GM23338 (cell line): ENCODE measurements around the gene CRACR2A. TPM values are rescaled to one million over a fixed set of nuclear protein-coding genes. Genes with fewer than 3 reads are reported as not detected.

Experiments used
- ATAC-seq: fragments of 200-7000 bp; cut with Tn5 transposase; 3 replicates; pipeline ENCODE4 v1.9.1; 2020
- DNase-seq: peaks from one replicate; pipeline ENCODE4 v3.0.0-alpha.2; 2015; ENCODE audit warnings: low spot score
- H2AFZ ChIP-seq: fragments of 200-600 bp; sonication (generic); 2 replicates; pipeline ENCODE4 v1.8.0; 2016; ENCODE audit warnings: antibody characterized with exemption, mild to moderate bottlenecking, moderate library complexity
- H3F3A ChIP-seq: fragments of 200-600 bp; sonication (generic); replicated peaks from 2 replicates; pipeline ENCODE4 v1.8.0; 2017; ENCODE audit warnings: antibody characterized with exemption, mixed run types, low read depth
- H3K27ac ChIP-seq: fragments of 200-600 bp; sonication (generic); 2 replicates; pipeline ENCODE4 v1.6.1; 2016; ENCODE audit warnings: low read depth
- H3K27me3 ChIP-seq: fragments of 200-600 bp; sonication (generic); 2 replicates; pipeline ENCODE4 v1.8.0; 2016; ENCODE audit warnings: mild to moderate bottlenecking, mixed run types, moderate library complexity; ENCODE audit not compliant: insufficient read depth
- H3K36me3 ChIP-seq: fragments of 200-600 bp; sonication (generic); 2 replicates; pipeline ENCODE4 v1.8.0; 2016; ENCODE audit warnings: mild to moderate bottlenecking; ENCODE audit not compliant: insufficient read depth
- H3K4me1 ChIP-seq: fragments of 200-600 bp; sonication (generic); 2 replicates; pipeline ENCODE4 v1.8.0; 2016; ENCODE audit warnings: mild to moderate bottlenecking, moderate library complexity; ENCODE audit not compliant: insufficient read depth
- H3K4me2 ChIP-seq: fragments of 200-600 bp; sonication (generic); 2 replicates; pipeline ENCODE4 v1.7.1; 2017; ENCODE audit warnings: mixed run types
- H3K4me3 ChIP-seq: fragments of 200-600 bp; sonication (generic); 2 replicates; pipeline ENCODE4 v1.6.1; 2016; ENCODE audit warnings: mixed run types
- H3K79me2 ChIP-seq: fragments of 200-600 bp; sonication (generic); replicated peaks from 2 replicates; pipeline ENCODE4 v1.8.0; 2017; ENCODE audit warnings: mild to moderate bottlenecking; ENCODE audit not compliant: insufficient read depth
- H3K9me2 ChIP-seq: fragments of 200-600 bp; sonication (generic); 2 replicates; pipeline ENCODE4 v1.8.0; 2017; ENCODE audit not compliant: insufficient read depth
- H4K20me1 ChIP-seq: fragments of 200-600 bp; sonication (generic); replicated peaks from 2 replicates; pipeline ENCODE4 v1.8.0; 2017; ENCODE audit warnings: mild to moderate bottlenecking; ENCODE audit not compliant: insufficient read depth
- H3K27ac Mint-ChIP-seq: 2 replicates; pipeline ENCODE4 v1.8.0; 2020; ENCODE audit warnings: inconsistent platforms, mild to moderate bottlenecking, moderate library complexity, mixed read lengths
- H3K27me3 Mint-ChIP-seq: 3 replicates; pipeline ENCODE4 v1.8.0; 2022; ENCODE audit warnings: low read depth, mild to moderate bottlenecking, moderate library complexity, mixed read lengths, inconsistent platforms; ENCODE audit not compliant: insufficient read depth, poor library complexity
- H3K36me3 Mint-ChIP-seq: 3 replicates; pipeline ENCODE4 v1.8.0; 2021; ENCODE audit warnings: low read depth, mild to moderate bottlenecking, inconsistent platforms, moderate library complexity, mixed read lengths
- H3K4me1 Mint-ChIP-seq: 3 replicates; pipeline ENCODE4 v1.8.0; 2020; ENCODE audit warnings: mild to moderate bottlenecking, inconsistent platforms, mixed read lengths
- H3K4me3 Mint-ChIP-seq: 3 replicates; pipeline ENCODE4 v1.8.0; 2021; ENCODE audit warnings: moderate library complexity, mild to moderate bottlenecking, inconsistent platforms, mixed read lengths
- H3K9me3 Mint-ChIP-seq: 3 replicates; pipeline ENCODE4 v1.8.0; 2020; ENCODE audit warnings: moderate library complexity, mild to moderate bottlenecking, inconsistent platforms, mixed read lengths
- CTCF ChIP-seq, 2 experiments: fragments of 200-600 bp in 1 of 2; sonication (generic) in 1 of 2; conservative IDR thresholded peaks; 2 replicates each; pipeline versions ENCODE4 v1.5.1 to v1.6.1; 2016 to 2017; ENCODE audit warnings: antibody characterized with exemption in 2 of 2, low read depth in 2 of 2, mild to moderate bottlenecking in 2 of 2, moderate library complexity in 1 of 2
- EZH2 ChIP-seq: fragments of 200-600 bp; sonication (generic); IDR thresholded peaks from one replicate; pipeline ENCODE4 v1.8.0; 2017; ENCODE audit warnings: antibody characterized with exemption, mild to moderate bottlenecking, low read depth; ENCODE audit not compliant: unreplicated experiment
- EZH2phosphoT487 ChIP-seq: fragments of 200-600 bp; sonication (generic); IDR thresholded peaks from one replicate; pipeline ENCODE4 v1.8.1; 2018; ENCODE audit warnings: antibody characterized with exemption; ENCODE audit not compliant: unreplicated experiment
- JUNB ChIP-seq: IDR thresholded peaks from one replicate; pipeline ENCODE4 v1.6.1; 2016; ENCODE audit warnings: antibody characterized with exemption; ENCODE audit not compliant: unreplicated experiment
- NANOG ChIP-seq: IDR thresholded peaks from 2 replicates; pipeline ENCODE4 v1.6.1; 2016; ENCODE audit warnings: antibody characterized with exemption, borderline replicate concordance
- REST ChIP-seq: IDR thresholded peaks from one replicate; pipeline ENCODE4 v1.6.1; 2018; ENCODE audit warnings: antibody characterized with exemption; ENCODE audit not compliant: unreplicated experiment
- ZNF114 ChIP-seq: fragments of 250-450 bp; sonication (Bioruptor Pico); IDR thresholded peaks from 2 replicates; pipeline ENCODE4 v1.5.0; 2020; ENCODE audit warnings: mild to moderate bottlenecking, moderate library complexity
- ZNF331 ChIP-seq: fragments of 250-450 bp; sonication (Bioruptor Pico); IDR thresholded peaks from 2 replicates; pipeline ENCODE4 v1.5.0; 2020; ENCODE audit warnings: low read depth, mild to moderate bottlenecking, moderate library complexity
- polyA plus RNA-seq: library from polyadenylated mRNA; unstranded; fragments of >200 nt; fragmentation: Nextera tagmentation; extraction: Ambion mirVana; gene quantifications from 2 replicates; pipeline ENCODE4 v1.2.1, GENCODE V29; 2016
- total RNA-seq: library from RNA; depleted of rRNA; stranded (reverse); fragments of >200 nt; shearing (Covaris generic); gene quantifications from 2 replicates; pipeline ENCODE4 v1.2.3, GENCODE V29; 2014
- TF ChIP-seq, protein P1 (sequence below): IDR thresholded peaks from 2 replicates; pipeline ENCODE4 v1.6.1; 2016; ENCODE audit warnings: antibody characterized with exemption
- TF ChIP-seq, protein P2 (sequence below): fragments of 250-450 bp; sonication (Bioruptor Pico); IDR thresholded peaks from 2 replicates; pipeline ENCODE4 v1.5.0; 2020; ENCODE audit warnings: mild to moderate bottlenecking, moderate library complexity

The CRACR2A gene
- total and polyA plus RNA-seq, 2 experiments from 2014 or later = 1.5 to 3.0 TPM

DNA sequence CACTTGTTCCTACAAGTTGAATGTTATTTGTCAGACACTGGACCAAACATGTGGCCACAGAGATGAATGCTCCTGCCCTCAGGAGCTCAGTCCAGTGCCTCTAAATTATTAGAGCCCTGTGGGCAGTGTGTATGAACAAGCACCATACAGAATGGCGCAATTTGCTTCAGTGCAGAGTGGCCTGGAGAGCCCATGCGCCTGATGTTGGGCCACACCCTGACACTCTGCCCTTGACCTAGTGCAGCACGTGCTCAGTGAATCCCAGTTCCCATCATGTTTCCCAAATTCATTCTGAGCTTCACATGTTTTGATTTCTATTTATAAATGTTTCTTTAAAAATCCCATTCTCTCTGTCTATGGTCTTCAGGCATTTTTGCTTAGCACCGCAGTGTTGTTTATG lies 145.1 kb downstream of the CRACR2A start:
- H3K36me3 ChIP-seq = no peaks in the 10 kb centered on the region
- no peak overlapping the region for H3K4me3 Mint-ChIP-seq
- no peaks in the 10 kb centered on the region for H3K36me3 Mint-ChIP-seq
- ATAC-seq (no peak), DNase-seq (no peak)
- H3K27me3 ChIP-seq = peaks cover 10% of the 10 kb centered on the region; the same call in 1 of the 2 replicates
- TF ChIP-seq ZNF331 (CRISPR knock-in tag) = no peak
- no peak for TF ChIP-seq ZNF114
- TF ChIP-seq, protein P1, sequence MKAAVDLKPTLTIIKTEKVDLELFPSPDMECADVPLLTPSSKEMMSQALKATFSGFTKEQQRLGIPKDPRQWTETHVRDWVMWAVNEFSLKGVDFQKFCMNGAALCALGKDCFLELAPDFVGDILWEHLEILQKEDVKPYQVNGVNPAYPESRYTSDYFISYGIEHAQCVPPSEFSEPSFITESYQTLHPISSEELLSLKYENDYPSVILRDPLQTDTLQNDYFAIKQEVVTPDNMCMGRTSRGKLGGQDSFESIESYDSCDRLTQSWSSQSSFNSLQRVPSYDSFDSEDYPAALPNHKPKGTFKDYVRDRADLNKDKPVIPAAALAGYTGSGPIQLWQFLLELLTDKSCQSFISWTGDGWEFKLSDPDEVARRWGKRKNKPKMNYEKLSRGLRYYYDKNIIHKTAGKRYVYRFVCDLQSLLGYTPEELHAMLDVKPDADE = no peak
- TF ChIP-seq, protein P2, sequence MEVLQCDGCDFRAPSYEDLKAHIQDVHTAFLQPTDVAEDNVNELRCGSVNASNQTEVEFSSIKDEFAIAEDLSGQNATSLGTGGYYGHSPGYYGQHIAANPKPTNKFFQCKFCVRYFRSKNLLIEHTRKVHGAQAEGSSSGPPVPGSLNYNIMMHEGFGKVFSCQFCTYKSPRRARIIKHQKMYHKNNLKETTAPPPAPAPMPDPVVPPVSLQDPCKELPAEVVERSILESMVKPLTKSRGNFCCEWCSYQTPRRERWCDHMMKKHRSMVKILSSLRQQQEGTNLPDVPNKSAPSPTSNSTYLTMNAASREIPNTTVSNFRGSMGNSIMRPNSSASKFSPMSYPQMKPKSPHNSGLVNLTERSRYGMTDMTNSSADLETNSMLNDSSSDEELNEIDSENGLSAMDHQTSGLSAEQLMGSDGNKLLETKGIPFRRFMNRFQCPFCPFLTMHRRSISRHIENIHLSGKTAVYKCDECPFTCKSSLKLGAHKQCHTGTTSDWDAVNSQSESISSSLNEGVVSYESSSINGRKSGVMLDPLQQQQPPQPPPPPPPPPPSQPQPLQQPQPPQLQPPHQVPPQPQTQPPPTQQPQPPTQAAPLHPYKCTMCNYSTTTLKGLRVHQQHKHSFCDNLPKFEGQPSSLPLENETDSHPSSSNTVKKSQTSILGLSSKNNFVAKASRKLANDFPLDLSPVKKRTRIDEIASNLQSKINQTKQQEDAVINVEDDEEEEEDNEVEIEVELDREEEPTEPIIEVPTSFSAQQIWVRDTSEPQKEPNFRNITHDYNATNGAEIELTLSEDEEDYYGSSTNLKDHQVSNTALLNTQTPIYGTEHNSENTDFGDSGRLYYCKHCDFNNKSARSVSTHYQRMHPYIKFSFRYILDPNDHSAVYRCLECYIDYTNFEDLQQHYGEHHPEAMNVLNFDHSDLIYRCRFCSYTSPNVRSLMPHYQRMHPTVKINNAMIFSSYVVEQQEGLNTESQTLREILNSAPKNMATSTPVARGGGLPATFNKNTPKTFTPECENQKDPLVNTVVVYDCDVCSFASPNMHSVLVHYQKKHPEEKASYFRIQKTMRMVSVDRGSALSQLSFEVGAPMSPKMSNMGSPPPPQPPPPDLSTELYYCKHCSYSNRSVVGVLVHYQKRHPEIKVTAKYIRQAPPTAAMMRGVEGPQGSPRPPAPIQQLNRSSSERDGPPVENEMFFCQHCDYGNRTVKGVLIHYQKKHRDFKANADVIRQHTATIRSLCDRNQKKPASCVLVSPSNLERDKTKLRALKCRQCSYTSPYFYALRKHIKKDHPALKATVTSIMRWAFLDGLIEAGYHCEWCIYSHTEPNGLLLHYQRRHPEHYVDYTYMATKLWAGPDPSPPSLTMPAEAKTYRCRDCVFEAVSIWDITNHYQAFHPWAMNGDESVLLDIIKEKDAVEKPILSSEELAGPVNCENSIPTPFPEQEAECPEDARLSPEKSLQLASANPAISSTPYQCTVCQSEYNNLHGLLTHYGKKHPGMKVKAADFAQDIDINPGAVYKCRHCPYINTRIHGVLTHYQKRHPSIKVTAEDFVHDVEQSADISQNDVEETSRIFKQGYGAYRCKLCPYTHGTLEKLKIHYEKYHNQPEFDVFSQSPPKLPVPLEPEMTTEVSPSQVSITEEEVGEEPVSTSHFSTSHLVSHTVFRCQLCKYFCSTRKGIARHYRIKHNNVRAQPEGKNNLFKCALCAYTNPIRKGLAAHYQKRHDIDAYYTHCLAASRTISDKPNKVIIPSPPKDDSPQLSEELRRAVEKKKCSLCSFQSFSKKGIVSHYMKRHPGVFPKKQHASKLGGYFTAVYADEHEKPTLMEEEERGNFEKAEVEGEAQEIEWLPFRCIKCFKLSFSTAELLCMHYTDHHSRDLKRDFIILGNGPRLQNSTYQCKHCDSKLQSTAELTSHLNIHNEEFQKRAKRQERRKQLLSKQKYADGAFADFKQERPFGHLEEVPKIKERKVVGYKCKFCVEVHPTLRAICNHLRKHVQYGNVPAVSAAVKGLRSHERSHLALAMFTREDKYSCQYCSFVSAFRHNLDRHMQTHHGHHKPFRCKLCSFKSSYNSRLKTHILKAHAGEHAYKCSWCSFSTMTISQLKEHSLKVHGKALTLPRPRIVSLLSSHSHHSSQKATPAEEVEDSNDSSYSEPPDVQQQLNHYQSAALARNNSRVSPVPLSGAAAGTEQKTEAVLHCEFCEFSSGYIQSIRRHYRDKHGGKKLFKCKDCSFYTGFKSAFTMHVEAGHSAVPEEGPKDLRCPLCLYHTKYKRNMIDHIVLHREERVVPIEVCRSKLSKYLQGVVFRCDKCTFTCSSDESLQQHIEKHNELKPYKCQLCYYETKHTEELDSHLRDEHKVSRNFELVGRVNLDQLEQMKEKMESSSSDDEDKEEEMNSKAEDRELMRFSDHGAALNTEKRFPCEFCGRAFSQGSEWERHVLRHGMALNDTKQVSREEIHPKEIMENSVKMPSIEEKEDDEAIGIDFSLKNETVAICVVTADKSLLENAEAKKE (CRISPR knock-in tag) = no peak
- no peak for TF ChIP-seq EZH2
- TF ChIP-seq NANOG = no peak
- no peak for TF ChIP-seq EZH2phosphoT487
- TF ChIP-seq JUNB = no peak
- no peak for TF ChIP-seq CTCF (conservative IDR thresholded peaks at IDR 0.05; ENCODE audit: low read depth in 2 of 2)
- TF ChIP-seq REST = no peak
- no peak overlapping the region for H3K27ac ChIP-seq
- H3K9me2 ChIP-seq = no peaks in the 10 kb centered on the region
- H4K20me1 ChIP-seq = no peaks in the 10 kb centered on the region; the same call in 1 of the 2 replicates
- no peak overlapping the region for H3K4me2 ChIP-seq
- peaks cover 26% of the 10 kb centered on the region for H3K4me1 ChIP-seq
- H3F3A ChIP-seq = 0 out of 2 replicates have a peak, but pooled peaks cover 4% of the 10 kb centered on the region
- peaks cover 21% of the 10 kb centered on the region for H3K27me3 Mint-ChIP-seq
- no peak overlapping the region for H2AFZ ChIP-seq
- no peaks in the 10 kb centered on the region for H3K79me2 ChIP-seq
- peaks cover 52% of the 10 kb centered on the region for H3K4me1 Mint-ChIP-seq
- H3K9me3 Mint-ChIP-seq = no peaks in the 10 kb centered on the region
- no peak overlapping the region for H3K4me3 ChIP-seq
- H3K27ac Mint-ChIP-seq = no peak overlapping the region
